ENCODE results near the gene MRPL40. TPM values are rescaled to one million over a fixed set of nuclear protein-coding genes. Genes with fewer than 3 reads are reported as not detected.

The MRPL40 gene
- total RNA-seq, 1 donor from 2014 or later = 23.3 TPM

DNA sequence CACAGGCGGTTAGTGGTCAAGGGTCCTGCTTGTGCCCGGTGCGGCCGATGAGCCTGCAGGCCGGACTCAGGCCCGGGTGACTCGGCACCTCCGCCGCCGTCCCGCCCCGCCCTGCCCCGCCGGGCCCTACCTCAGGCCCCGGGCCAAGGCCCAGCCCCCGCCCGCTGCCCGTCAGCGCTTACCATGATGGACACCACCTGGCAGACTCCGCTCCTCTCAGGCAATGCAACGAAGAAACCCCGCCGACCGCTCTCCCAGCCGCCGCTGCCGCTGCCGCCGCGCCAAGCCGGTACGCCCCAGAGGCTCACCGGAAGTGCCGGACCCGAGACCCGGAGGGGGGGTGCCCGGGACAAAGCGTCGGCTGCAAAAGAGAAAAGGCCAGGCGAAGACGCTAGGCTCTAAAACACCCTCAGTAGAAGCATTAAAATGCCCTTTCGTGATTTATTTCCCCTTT lies 46.6 kb downstream of the MRPL40 start, which contains the start of gene UFD1:
TSS of gene UFD1 (minus strand) at position 293 of the 454 bp plus-strand sequence. CDS start at position 185, 108 bp downstream.
- intact Hi-C loops (cut with DNase I) = loop anchor here (2.0 to 10.0 kb wide), 2 partner anchors 46 to 64 kb away; partner anchors contain the start of gene MRPL40
- no peaks in the 10 kb centered on the region for H3K27me3 ChIP-seq
- no peaks in the 10 kb centered on the region for H3K9me3 ChIP-seq
- H3K27ac ChIP-seq = peak within 1 kb of the TSS; percentile 93
- peak in 1 of 2 donors; percentile 89 for DNase-seq (ENCODE audit: extremely low spot score in 2 of 2)
- H3K4me3 ChIP-seq = peak within 1 kb of the TSS; percentile 72 to 89
- peaks cover 0 to 11% of the 10 kb centered on the region in 2 donors for H3K36me3 ChIP-seq
- TF ChIP-seq POLR2A (IDR thresholded peaks at IDR 0.05) (peak in 1 of 2 donors; percentile 13), POLR2AphosphoS5 (IDR thresholded peaks at IDR 0.05; ENCODE audit: insufficient read depth in 1 of 2, low read depth in 1 of 2) (peak in 1 of 2 donors; percentile 85)
- TF ChIP-seq, protein P1, sequence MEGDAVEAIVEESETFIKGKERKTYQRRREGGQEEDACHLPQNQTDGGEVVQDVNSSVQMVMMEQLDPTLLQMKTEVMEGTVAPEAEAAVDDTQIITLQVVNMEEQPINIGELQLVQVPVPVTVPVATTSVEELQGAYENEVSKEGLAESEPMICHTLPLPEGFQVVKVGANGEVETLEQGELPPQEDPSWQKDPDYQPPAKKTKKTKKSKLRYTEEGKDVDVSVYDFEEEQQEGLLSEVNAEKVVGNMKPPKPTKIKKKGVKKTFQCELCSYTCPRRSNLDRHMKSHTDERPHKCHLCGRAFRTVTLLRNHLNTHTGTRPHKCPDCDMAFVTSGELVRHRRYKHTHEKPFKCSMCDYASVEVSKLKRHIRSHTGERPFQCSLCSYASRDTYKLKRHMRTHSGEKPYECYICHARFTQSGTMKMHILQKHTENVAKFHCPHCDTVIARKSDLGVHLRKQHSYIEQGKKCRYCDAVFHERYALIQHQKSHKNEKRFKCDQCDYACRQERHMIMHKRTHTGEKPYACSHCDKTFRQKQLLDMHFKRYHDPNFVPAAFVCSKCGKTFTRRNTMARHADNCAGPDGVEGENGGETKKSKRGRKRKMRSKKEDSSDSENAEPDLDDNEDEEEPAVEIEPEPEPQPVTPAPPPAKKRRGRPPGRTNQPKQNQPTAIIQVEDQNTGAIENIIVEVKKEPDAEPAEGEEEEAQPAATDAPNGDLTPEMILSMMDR (IDR thresholded peaks at IDR 0.05) = no peak
- H3K4me1 ChIP-seq = peaks cover 31% of the 10 kb centered on the region

GRCh38 chr22:19479355-19480172 lies 47.2 kb downstream of the MRPL40 start, which contains the start of gene CDC45:
TSS of gene CDC45 (plus strand) at chr22:19479920. CDS start at chr22:19479969, 49 bp downstream.
- peak; percentile 63 to 96 for TF ChIP-seq POLR2AphosphoS5 (IDR thresholded peaks at IDR 0.05; ENCODE audit: insufficient read depth in 1 of 2, low read depth in 1 of 2)
- TF ChIP-seq, protein P1 (IDR thresholded peaks at IDR 0.05) = no peak
- no peaks in the 10 kb centered on the region for H3K27me3 ChIP-seq
- peak within 1 kb of the TSS; percentile 93 for H3K27ac ChIP-seq
- peaks cover 0 to 7% of the 10 kb centered on the region in 2 donors for H3K36me3 ChIP-seq
- H3K4me1 ChIP-seq = peaks cover 31% of the 10 kb centered on the region
- no peaks in the 10 kb centered on the region for H3K9me3 ChIP-seq
- peak in 1 of 2 donors; percentile 99 for DNase-seq (ENCODE audit: extremely low spot score in 2 of 2)
- intact Hi-C loops (cut with DNase I) = loop anchor here (2.0 to 10.0 kb wide), 2 partner anchors 47 to 65 kb away; partner anchors contain the start of gene MRPL40
- peak within 1 kb of the TSS; percentile 72 to 89 for H3K4me3 ChIP-seq

DNA sequence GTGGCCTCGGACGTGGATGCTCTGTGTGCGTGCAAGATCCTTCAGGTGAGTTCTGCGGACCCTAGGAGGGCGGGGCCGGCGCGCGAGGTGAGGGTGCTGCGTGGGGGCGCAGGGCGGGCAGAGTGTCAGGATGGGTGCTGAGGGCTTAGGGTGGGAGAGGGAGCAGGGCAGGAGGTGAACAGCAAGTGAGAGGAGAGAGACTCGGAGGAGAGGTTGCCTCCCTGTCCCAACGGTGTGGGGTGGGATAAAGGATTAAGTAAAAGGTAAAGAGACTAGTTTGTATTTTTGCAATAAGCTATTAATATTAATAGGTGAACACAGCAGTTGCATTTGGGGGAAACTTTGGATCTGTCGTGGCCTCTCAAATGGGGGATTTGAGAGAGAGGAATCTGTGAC lies 47.8 kb downstream of the MRPL40 start:
- H3K4me1 ChIP-seq = peaks cover 31% of the 10 kb centered on the region
- TF ChIP-seq, protein P1 (IDR thresholded peaks at IDR 0.05) = no peak
- peak overlapping the region; percentile 72 to 89 for H3K4me3 ChIP-seq
- peaks cover 0 to 1% of the 10 kb centered on the region in 2 donors for H3K36me3 ChIP-seq
- H3K9me3 ChIP-seq = no peaks in the 10 kb centered on the region
- no peak for DNase-seq (ENCODE audit: extremely low spot score in 2 of 2)
- no peak overlapping the region for H3K27ac ChIP-seq
- intact Hi-C loops (cut with DNase I) = no loop called here
- H3K27me3 ChIP-seq = no peaks in the 10 kb centered on the region

DNA sequence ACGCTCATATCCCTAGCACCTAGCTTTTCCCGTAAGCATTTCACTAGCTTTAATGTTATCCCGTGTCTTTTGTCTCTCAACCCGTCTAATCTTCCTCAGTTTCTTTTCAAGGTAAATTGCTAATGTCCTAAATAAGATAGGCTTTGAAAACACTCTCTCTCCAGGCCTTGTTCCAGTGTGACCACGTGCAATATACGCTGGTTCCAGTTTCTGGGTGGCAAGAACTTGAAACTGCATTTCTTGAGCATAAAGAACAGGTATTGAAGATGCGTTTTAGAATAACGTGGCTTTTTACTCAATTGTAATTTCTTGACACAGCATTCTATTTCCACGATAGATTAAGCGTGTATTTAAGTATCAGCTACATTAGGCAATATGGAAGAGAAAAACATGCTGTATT lies 48.4 kb downstream of the MRPL40 start:
- no peak for TF ChIP-seq POLR2AphosphoS5 (IDR thresholded peaks at IDR 0.05; ENCODE audit: insufficient read depth in 1 of 2, low read depth in 1 of 2)
- no peak for TF ChIP-seq POLR2A (IDR thresholded peaks at IDR 0.05)
- TF ChIP-seq, protein P1 (IDR thresholded peaks at IDR 0.05) = no peak
- Histone ChIP-seq H3K4me1 (peaks cover 31% of the 10 kb centered on the region), H3K4me3 (no peak overlapping the region), H3K27ac (no peak overlapping the region), H3K9me3 (no peaks in the 10 kb centered on the region), H3K27me3 (no peaks in the 10 kb centered on the region), H3K36me3 (no peaks in the 10 kb centered on the region)
- DNase-seq (ENCODE audit: extremely low spot score in 2 of 2) = no peak
- intact Hi-C loops (cut with DNase I) = no loop called here

DNA sequence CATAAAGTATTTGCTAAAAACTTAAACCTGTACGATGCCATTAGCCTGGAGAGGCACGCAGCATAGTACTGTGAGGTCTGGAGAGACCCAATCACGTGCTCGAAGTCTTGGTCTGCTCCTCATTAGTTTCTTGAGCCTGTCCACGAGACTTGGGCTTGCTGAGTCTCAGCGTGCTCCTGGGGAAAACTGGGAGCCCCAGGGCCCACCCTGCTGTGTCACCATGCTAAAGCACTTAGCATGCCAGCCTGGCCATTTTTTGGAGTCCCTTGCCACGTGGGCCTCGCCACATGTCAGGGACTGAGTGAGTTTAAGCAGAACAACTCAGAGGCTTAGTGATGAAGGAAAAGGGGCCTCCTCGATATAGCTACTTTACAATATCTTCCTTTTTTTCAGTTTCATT lies 50.0 kb downstream of the MRPL40 start:
- H3K27me3 ChIP-seq = no peaks in the 10 kb centered on the region
- intact Hi-C loops (cut with DNase I) = no loop called here
- peak in 1 of 2 donors; percentile 34 for DNase-seq (ENCODE audit: extremely low spot score in 2 of 2)
- no peak for TF ChIP-seq POLR2AphosphoS5 (IDR thresholded peaks at IDR 0.05; ENCODE audit: insufficient read depth in 1 of 2, low read depth in 1 of 2)
- TF ChIP-seq POLR2A (IDR thresholded peaks at IDR 0.05) = no peak
- TF ChIP-seq, protein P1 (IDR thresholded peaks at IDR 0.05) = no peak
- H3K4me1 ChIP-seq = peaks cover 16% of the 10 kb centered on the region
- H3K4me3 ChIP-seq = no peak overlapping the region
- no peaks in the 10 kb centered on the region for H3K36me3 ChIP-seq
- H3K9me3 ChIP-seq = no peaks in the 10 kb centered on the region
- no peak overlapping the region for H3K27ac ChIP-seq

All from vagina (tissue), 2 donors.